B cell (primary cell): ENCODE results near the gene LRP1. TPM values are rescaled to one million over a fixed set of nuclear protein-coding genes. Genes with fewer than 3 reads are reported as not detected.

Source experiments
- ATAC-seq: fragments of 200-7000 bp; cut with Tn5 transposase; one replicate; pipeline ENCODE4 v1.10.0; 2021; ENCODE audit warnings: low read depth, mild to moderate bottlenecking, moderate number of reproducible peaks, moderate library complexity
- CTCF ChIA-PET: fragments of 350-600 bp; sonication (Branson Sonifier 250); formaldehyde crosslinking; loops from one replicate; lab custom pipeline; 2021; ENCODE audit warnings: antibody characterized with exemption, inconsistent platforms; lab: Charles Lee
- POLR2A ChIA-PET: fragments of 350-600 bp; sonication (Branson Sonifier 250); formaldehyde crosslinking; loops from one replicate; lab custom pipeline; 2021; ENCODE audit warnings: antibody characterized with exemption; lab: Charles Lee
- DNase-seq: peaks from one replicate; pipeline ENCODE4 v3.0.0; 2013
- H2AFZ ChIP-seq: 2 replicates; pipeline ENCODE4 v1.6.1; 2012; ENCODE audit warnings: mild to moderate bottlenecking, low read depth, low read length; ENCODE audit not compliant: insufficient read depth, poor library complexity, severe bottlenecking
- H3K27ac ChIP-seq, 2 donors: 1 replicate in 1 of 2; 2 replicates in 1 of 2; pipeline ENCODE4 v1.5.1; 2012 to 2013; ENCODE audit warnings: low read length in 2 of 2, mild to moderate bottlenecking in 2 of 2, moderate library complexity in 1 of 2
- H3K27me3 ChIP-seq, 4 experiments: fragments of 200-600 bp in 1 of 4; sonication (generic) in 1 of 4; replicated peaks in 1 of 4; 1 replicate in 2 of 4; 2 replicates in 2 of 4; pipeline versions ENCODE4 v1.6.1 to v1.7.0; 2013 to 2016; ENCODE audit warnings: low read length in 3 of 4, mild to moderate bottlenecking in 2 of 4, mixed read lengths in 1 of 4, moderate library complexity in 1 of 4; ENCODE audit not compliant: insufficient read depth in 4 of 4, control insufficient read depth in 3 of 4; ENCODE audit errors: control extremely low read depth in 1 of 4
- H3K36me3 ChIP-seq, 2 experiments: replicated peaks in 1 of 2; 1 replicate in 1 of 2; 2 replicates in 1 of 2; pipeline versions ENCODE4 v1.6.1 to v1.7.1; 2013; ENCODE audit warnings: low read length in 1 of 2; ENCODE audit not compliant: insufficient read depth in 2 of 2, control insufficient read depth in 1 of 2; ENCODE audit errors: control extremely low read depth in 1 of 2, extremely low read depth in 1 of 2
- H3K4me1 ChIP-seq, 2 donors: fragments of 200-600 bp in 1 of 2; sonication (generic) in 1 of 2; 1 replicate in 1 of 2; 2 replicates in 1 of 2; pipeline versions ENCODE4 v1.5.1 to v1.6.1; 2013 to 2017; ENCODE audit warnings: low read length in 2 of 2; ENCODE audit not compliant: control insufficient read depth in 2 of 2, insufficient read depth in 2 of 2
- H3K4me2 ChIP-seq: replicated peaks from 2 replicates; pipeline ENCODE3; 2012; ENCODE audit warnings: mild to moderate bottlenecking, low read depth, low read length; ENCODE audit not compliant: poor library complexity, severe bottlenecking
- H3K4me3 ChIP-seq, 5 experiments: fragments of 200-600 bp in 1 of 5; sonication (generic) in 1 of 5; 1 replicate in 3 of 5; 2 replicates in 2 of 5; pipeline versions ENCODE4 v1.5.1 to v1.7.0; 2011 to 2016; ENCODE audit warnings: low read length in 4 of 5, mild to moderate bottlenecking in 4 of 5, low read depth in 2 of 5, control low read depth in 1 of 5, moderate library complexity in 1 of 5; ENCODE audit not compliant: insufficient read depth in 1 of 5; ENCODE audit errors: control extremely low read depth in 1 of 5, extremely low read depth in 1 of 5
- H3K79me2 ChIP-seq: fragments of 200-600 bp; sonication (generic); one replicate; pipeline ENCODE4 v1.6.0; 2016; ENCODE audit warnings: low read length; ENCODE audit not compliant: control insufficient read depth, insufficient read depth
- H3K9ac ChIP-seq: fragments of 200-600 bp; sonication (generic); 2 replicates; pipeline ENCODE4 v1.6.1; 2017; ENCODE audit warnings: mild to moderate bottlenecking, low read length, moderate library complexity
- H3K9me3 ChIP-seq, 3 donors: one replicate each; pipeline versions ENCODE4 v1.6.1 to v1.7.1; 2013; ENCODE audit warnings: low read length in 2 of 3; ENCODE audit not compliant: control insufficient read depth in 2 of 3, insufficient read depth in 1 of 3; ENCODE audit errors: control extremely low read depth in 1 of 3
- H4K20me1 ChIP-seq: 2 replicates; pipeline ENCODE4 v1.6.0; 2012; ENCODE audit warnings: mild to moderate bottlenecking, low read length; ENCODE audit not compliant: insufficient read depth, control insufficient read depth, poor library complexity, severe bottlenecking
- H3K27ac Mint-ChIP-seq: one replicate; pipeline ENCODE4 v1.8.0; 2021; ENCODE audit warnings: mixed read lengths
- H3K27me3 Mint-ChIP-seq: one replicate; pipeline ENCODE4 v1.8.0; 2021; ENCODE audit warnings: mixed read lengths
- H3K4me1 Mint-ChIP-seq: one replicate; pipeline ENCODE4 v1.8.0; 2021; ENCODE audit warnings: mixed read lengths
- H3K4me3 Mint-ChIP-seq: one replicate; pipeline ENCODE4 v1.8.0; 2021; ENCODE audit warnings: mixed read lengths
- H3K9me3 Mint-ChIP-seq: one replicate; pipeline ENCODE4 v1.8.0; 2022; ENCODE audit warnings: mixed read lengths; ENCODE audit not compliant: insufficient read depth
- EZH2 ChIP-seq: IDR thresholded peaks from 2 replicates; pipeline ENCODE4 v1.6.1; 2012; ENCODE audit warnings: borderline replicate concordance, low read depth, mild to moderate bottlenecking, moderate library complexity, low read length; ENCODE audit not compliant: insufficient read depth, poor library complexity, severe bottlenecking
- WGBS: methylation state at CpG from one replicate; pipeline ENCODE4 v1.1.5; 2013; ENCODE audit warnings: missing lambda C conversion rate; ENCODE audit not compliant: insufficient coverage; 5-methylcytosine and 5-hydroxymethylcytosine counted together
- intact Hi-C: fragments of 100-400 bp; cut with micrococcal nuclease; formaldehyde crosslinking; loops from one replicate; pipeline ENCODE4 v1.10.0; 2022
- polyA plus RNA-seq: library from polyadenylated mRNA; depleted of rRNA; stranded (reverse); fragments of >200 nt; gene quantifications from 2 replicates; pipeline ENCODE4 v1.2.3, GENCODE V29; 2012
- total RNA-seq, 2 donors: library from RNA; stranded (reverse); fragments of 120-200 nt in 1 of 2; gene quantifications; 1 replicate in 1 of 2; 2 replicates in 1 of 2; pipeline versions ENCODE4 v1.2.3 to v1.2.4, GENCODE V29; 2013 to 2022
- TF ChIP-seq, protein P1 (sequence below): fragments of 200-600 bp; IDR thresholded peaks from one replicate; pipeline ENCODE4 v1.8.0; 2022; ENCODE audit warnings: antibody characterized with exemption, mild to moderate bottlenecking

Gene LRP1
- total and polyA plus RNA-seq, 2 donors (not counting 1 experiment from before 2014, with no cell fraction given) = 2.0 to 4.1 TPM

DNA sequence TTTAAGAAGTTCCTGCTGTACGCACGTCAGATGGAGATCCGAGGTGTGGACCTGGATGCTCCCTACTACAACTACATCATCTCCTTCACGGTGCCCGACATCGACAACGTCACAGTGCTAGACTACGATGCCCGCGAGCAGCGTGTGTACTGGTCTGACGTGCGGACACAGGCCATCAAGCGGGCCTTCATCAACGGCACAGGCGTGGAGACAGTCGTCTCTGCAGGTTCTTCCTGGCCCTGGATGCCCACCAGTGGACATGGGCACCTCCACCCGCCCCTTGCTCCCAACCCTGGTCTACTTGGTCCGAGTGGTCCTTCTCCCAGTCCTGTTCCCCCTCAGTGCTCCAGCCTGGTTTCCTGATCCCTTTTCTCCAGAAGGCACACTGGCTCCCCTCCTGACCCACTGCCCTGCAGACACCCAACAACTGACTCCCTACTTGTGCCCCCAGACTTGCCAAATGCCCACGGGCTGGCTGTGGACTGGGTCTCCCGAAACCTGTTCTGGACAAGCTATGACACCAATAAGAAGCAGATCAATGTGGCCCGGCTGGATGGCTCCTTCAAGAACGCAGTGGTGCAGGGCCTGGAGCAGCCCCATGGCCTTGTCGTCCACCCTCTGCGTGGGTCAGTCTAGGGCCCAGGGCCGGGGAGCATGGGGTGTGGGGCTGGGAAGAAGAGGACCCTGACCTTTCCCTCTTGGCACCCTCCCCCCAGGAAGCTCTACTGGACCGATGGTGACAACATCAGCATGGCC, 51.2 kb downstream of the LRP1 start:
- Histone ChIP-seq H3K9ac (no peak overlapping the region), H3K4me1 (peaks cover 0 to 6% of the 10 kb centered on the region in 2 donors), H3K79me2 (no peaks in the 10 kb centered on the region), H3K9me3 (no peaks in the 10 kb centered on the region), H3K4me2 (no peak overlapping the region), H3K27me3 (no peaks in the 10 kb centered on the region), H2AFZ (no peak overlapping the region), H3K36me3 (no peaks in the 10 kb centered on the region), H4K20me1 (no peaks in the 10 kb centered on the region), H3K27ac (no peak overlapping the region), H3K4me3 (no peak overlapping the region)
- no peak overlapping the region for H3K27ac Mint-ChIP-seq
- peaks cover 5% of the 10 kb centered on the region for H3K4me1 Mint-ChIP-seq
- ATAC-seq (no peak), DNase-seq (no peak)
- 93% methylated on average over 26 of the region's 27 CpGs for WGBS
- intact Hi-C loops = no loop called here
- no peaks in the 10 kb centered on the region for H3K9me3 Mint-ChIP-seq
- no peak overlapping the region for H3K4me3 Mint-ChIP-seq
- H3K27me3 Mint-ChIP-seq = peaks cover 2% of the 10 kb centered on the region
- ChIA-PET POLR2A (no interaction called here), CTCF (interaction anchor here (0.7 to 7.5 kb wide), 3 partner anchors 34 to 148 kb away, joined by 3 to 108 read pairs (median 4); partner anchors contain the start of gene LRP1)
- TF ChIP-seq, protein P1, sequence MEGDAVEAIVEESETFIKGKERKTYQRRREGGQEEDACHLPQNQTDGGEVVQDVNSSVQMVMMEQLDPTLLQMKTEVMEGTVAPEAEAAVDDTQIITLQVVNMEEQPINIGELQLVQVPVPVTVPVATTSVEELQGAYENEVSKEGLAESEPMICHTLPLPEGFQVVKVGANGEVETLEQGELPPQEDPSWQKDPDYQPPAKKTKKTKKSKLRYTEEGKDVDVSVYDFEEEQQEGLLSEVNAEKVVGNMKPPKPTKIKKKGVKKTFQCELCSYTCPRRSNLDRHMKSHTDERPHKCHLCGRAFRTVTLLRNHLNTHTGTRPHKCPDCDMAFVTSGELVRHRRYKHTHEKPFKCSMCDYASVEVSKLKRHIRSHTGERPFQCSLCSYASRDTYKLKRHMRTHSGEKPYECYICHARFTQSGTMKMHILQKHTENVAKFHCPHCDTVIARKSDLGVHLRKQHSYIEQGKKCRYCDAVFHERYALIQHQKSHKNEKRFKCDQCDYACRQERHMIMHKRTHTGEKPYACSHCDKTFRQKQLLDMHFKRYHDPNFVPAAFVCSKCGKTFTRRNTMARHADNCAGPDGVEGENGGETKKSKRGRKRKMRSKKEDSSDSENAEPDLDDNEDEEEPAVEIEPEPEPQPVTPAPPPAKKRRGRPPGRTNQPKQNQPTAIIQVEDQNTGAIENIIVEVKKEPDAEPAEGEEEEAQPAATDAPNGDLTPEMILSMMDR = no peak
- TF ChIP-seq EZH2 = no peak

DNA sequence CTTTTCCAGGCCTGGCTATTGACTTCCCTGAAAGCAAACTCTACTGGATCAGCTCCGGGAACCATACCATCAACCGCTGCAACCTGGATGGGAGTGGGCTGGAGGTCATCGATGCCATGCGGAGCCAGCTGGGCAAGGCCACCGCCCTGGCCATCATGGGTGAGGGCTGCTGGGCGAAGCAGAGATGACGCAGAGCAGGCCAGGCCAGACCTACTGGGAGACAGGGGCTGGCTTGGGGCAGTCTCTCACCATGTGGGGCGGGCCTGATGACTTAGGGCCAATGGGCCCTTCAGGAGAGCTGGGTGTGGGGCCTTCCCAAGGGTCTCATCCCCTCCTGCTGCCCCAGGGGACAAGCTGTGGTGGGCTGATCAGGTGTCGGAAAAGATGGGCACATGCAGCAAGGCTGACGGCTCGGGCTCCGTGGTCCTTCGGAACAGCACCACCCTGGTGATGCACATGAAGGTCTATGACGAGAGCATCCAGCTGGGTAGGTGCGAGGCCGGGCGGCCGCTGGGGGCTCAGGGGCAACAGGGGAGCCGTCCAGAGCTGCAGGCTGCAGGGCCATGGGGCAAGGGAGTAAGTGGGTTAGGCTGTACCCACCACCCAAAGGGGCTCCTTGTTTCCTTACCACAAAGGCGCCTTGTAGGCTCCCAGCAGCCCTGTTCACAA, 52.2 kb downstream of the LRP1 start:
- Histone ChIP-seq H4K20me1 (no peaks in the 10 kb centered on the region), H3K36me3 (no peaks in the 10 kb centered on the region), H3K27me3 (no peaks in the 10 kb centered on the region), H3K4me2 (no peak overlapping the region), H3K9me3 (no peaks in the 10 kb centered on the region), H3K27ac (no peak overlapping the region), H3K4me1 (peaks cover 0 to 6% of the 10 kb centered on the region in 2 donors), H3K9ac (no peak overlapping the region), H3K4me3 (no peak overlapping the region), H2AFZ (no peak overlapping the region), H3K79me2 (no peaks in the 10 kb centered on the region)
- intact Hi-C loops = no loop called here
- no peak for DNase-seq
- TF ChIP-seq EZH2 = no peak
- TF ChIP-seq, protein P1 = no peak
- no peak for ATAC-seq
- ChIA-PET POLR2A (interaction anchor here (0.6 kb wide), 1 partner anchor 86 kb away, joined by 4 read pairs; no protein-coding TSS in a partner anchor), CTCF (interaction anchor here (0.6 to 7.5 kb wide), 5 partner anchors 23 to 700 kb away, joined by 3 to 108 read pairs (median 5); partner anchors contain the start of gene LRP1)
- peaks cover 2% of the 10 kb centered on the region for H3K27me3 Mint-ChIP-seq
- no peaks in the 10 kb centered on the region for H3K9me3 Mint-ChIP-seq
- 93% methylated on average over 19 of the region's 20 CpGs for WGBS
- H3K27ac Mint-ChIP-seq = no peak overlapping the region
- H3K4me3 Mint-ChIP-seq = no peak overlapping the region
- H3K4me1 Mint-ChIP-seq = peaks cover 5% of the 10 kb centered on the region
